Measurements from ENCODE around the gene OTUB2.

OTUB2 gene

DNA sequence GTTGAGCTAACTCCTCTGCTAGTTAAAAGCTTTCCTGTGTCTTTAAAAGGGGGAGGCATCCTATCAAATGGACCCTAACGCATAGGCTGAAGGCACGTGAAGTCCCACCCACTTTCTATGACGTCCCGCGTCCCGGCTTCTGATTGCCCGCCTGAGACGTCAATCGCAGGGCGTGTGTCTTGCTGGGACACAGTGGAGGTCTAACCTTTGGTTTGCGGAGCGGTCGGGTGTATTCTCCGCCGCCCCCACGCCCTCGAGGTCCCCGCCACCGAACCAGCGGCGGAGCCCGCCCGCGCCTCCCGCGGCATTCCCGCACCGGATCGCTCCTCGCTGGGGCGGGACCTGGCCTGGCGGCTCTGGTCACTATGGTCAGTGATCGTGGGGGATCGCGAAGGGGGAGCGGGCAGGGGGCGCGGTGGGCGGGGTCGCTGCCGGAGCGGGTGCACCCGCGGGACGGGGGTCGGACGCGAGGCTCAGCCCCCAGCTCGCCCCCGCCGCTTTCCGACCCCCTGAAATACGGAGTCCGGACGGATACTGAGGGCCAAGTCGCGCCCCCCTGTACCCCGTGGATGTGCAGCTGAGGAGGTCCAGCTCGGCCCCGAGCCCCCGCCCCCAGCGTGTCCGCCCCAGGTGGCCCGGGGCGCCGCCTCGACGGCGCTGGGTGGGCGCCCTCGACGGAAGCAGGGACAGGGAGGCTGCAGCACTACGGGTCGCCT, at the start of gene OTUB2:
OTUB2 (plus strand) TSS at position 168 of the 716 bp plus-strand sequence; CDS start at position 366, 198 bp downstream.
- peak; percentile 94 for DNase-seq

DNA sequence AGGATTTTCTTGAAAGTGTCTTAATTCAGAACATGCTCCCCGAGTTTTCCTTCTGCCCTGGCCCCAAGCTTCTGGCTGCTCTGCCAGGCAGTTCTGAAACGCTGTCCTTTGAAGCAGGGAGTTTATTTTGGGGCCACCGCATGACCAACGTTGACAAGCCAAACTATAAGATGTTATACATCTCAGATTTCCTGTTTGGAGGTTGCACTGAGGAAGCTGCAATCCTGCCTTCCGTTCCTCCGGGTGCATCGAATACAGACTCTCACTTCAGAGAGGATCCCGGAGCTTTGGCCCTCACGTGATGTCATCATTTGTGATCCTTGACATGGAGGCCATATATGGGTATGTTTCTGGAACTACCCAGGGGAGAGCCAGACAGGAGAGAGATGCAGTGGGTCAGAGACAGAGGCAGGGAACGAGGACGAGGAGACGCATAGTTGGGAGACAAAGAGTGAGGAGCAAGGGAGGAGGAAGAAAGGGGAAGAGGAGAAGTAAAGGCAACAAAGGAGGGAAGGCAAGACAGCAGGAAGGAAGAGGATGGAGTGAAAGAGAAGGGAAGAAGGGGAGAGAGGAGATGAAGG, 49.6 kb upstream of the OTUB2 start, which contains the start of gene ASB2:
ASB2 (minus strand) TSS at position 94 of the 581 bp plus-strand sequence. CDS start 12,031 bp downstream, outside the sequence.
- DNase-seq, result no peak

DNA sequence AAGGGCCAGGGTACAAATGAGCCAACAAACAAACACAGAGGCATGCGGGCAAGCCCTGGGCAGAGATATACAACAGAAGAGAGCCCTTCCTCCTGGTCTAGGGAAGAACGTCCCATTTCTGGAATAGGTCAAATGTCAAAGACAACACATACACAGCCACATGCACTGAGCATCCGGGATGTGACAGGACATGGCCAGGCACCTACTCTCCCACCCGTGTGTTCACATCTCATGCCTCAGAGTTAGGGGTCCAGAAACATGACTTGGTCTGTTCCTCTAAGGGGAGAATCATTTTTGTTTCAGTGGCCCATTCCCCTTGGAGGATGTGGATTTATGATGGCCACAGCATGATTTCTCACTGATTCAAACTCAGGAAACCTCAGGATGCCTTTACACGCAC, 49.0 kb upstream of the OTUB2 start:
- DNase-seq, result no peak

DNA sequence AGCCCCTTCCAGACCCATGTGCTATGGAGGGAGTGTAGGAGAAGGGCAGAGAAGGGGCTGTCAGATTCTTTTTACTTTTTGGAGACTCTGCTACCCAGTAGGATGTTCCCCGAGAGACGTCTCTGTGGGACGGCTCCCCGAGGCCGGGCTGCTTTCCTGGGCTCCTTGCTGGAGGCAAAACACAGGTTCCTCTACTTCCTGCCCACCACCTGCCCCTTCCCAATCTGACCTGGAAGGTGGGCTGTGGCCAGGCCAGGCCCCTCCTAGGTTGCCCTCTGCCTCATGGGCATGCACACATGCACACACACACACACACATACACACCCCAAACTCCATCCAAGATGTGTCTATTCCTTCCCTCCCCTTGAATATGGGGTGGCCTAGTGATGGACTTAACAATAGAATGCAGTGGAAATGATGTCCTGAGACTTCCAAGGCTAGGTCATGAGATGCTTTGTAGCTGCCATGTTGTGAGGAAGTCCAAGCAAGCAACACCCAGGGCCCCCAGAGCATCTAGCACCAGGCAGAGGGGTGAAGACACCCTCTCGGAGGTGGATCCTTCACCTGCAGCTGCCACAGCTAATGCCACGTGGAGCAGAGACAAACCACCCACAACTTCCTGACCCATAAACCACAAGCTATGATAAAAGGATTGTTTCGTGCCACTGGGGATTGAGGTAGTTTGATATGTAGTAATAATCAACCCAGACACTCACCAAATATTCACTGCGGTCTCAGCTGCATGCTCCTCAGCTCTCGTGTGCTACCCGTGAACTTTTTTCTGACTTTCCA, 48.2 kb upstream of the OTUB2 start:
- DNase-seq, result peak; percentile 82

DNA sequence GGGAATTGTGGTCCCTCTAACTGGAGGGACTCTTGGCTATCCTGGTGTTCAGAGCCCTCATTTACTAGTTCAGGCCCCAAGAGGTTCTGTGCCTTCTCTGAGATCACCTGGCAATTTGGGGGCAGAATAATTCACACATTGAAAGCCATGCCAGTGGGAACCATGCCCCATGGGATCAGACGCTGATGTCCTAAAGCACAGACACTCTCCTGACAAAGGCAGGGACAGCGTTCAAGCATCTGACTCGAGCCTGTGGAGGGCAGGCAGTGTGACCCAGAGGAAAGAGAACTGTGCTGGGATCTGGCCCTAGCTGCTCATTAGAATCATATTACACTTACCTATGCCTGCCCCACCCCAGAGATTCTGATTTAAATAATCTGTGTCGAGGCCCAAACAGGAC, 47.4 kb upstream of the OTUB2 start:
- DNase-seq, result no peak

DNA sequence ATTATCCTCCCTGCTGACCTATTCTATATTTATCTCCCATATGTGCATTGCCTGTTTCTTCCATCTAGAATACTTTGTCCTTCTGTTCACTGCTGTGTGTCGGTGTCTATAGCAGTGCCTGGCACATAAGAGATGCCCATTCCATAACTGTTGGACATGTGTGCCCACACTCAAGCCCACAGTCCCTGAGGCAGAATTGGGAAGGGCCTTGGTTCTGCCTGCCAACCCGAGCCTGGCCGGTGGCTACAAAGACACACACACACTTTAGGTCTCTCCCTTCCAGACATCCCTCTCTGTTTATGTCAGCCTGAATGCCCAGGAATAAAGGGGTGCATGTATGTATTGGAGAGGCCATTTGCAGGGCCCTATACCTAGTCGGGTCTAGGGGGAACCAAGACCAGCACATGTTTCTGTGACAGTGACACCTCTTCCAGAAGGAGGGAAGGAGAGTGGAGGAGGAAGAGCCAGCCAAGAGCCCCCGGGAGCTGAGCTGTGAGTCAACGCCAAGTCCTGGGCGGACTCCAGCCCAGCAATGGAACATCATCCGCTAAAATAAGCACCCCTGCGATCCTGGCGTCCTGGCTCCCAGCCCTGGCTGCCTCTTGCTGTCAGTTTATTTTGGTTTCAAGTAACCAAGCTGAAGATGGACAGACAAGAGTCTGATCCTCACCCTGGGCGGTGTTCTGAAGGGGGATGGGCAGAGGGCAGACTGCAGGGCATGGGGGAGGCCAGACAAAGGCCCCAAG, 45.5 kb upstream of the OTUB2 start:
- no peak for DNase-seq

DNA sequence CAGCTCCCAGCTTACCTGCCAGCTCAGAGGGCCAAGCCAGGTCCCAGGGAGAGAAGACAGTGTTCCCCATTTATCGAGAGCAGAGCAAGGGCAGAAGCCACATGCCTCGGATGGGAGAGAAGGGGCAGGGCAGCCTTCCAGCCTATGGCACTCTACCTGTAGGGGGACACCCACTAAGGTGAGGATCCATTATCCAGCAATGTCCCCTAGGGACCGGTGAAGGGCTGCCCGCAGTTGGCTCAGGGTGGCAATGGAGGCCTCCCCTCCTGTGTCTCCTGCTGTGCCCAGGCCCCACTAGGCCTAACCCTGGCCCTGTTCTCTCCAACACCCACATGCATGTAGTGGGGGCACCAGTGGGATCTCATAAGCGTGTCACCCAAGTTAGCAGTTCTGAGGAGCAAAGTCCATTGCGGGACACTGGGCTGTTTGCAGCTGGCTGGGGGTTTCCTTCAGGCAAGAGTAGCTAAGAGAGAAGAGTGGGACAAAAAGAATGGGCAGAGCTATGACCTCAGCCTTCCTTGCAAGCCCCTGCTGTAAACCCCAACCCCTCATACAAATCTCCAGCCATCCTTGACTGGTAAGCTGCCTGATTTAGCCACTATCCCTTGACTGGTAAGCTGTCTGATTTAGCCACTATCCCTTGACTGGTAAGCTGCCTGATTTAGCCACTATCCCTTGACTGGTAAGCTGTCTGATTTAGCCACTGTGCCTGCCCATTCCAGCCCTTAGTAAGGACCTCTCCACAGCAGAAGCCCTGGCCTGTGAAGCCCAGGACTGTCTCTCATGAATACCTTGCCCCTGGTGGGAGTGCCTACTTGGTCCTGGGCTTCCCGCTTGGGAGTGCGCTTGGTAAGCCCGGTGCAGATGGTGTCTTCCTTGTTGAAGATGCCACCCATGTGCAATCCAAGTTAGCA, 44.6 kb upstream of the OTUB2 start:
- no peak for DNase-seq

DNA sequence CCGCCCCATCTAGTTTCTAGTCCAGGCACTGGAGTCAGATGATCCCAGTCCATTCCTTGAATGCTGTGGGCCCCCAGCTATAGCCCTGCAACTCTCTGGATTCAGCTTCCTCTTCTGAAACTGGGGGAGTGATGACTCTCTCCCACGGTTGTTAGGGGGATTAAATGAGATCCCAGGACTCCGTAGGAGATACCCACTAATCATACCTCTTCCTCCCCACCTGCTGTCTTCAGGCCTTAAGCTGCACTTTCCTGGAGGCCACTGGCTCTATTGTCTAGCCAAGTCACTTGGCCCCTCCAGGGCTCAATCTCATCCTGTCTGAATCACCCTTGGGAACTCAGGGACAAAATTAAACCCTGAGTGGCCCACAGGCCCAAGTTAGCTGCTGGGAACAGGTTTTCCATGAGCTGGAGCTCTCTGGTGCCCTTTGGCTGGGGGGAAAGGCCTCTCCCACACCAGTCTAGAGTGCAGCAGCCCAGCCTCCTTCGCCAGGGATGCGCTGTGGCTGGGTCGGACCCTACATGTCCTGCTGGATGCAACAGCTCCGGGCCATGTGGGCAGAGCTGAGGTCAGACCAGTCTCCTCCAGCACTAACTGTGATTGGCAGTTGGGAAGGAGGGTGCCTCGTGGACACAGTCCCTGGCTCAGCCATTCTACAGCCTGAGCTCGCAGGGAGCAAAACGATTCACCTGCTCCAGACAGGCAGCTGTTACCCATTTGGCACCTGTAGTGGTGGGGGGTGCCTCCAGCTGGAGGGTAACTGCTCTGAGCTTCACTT, 43.7 kb upstream of the OTUB2 start:
- DNase-seq, result no peak

DNA sequence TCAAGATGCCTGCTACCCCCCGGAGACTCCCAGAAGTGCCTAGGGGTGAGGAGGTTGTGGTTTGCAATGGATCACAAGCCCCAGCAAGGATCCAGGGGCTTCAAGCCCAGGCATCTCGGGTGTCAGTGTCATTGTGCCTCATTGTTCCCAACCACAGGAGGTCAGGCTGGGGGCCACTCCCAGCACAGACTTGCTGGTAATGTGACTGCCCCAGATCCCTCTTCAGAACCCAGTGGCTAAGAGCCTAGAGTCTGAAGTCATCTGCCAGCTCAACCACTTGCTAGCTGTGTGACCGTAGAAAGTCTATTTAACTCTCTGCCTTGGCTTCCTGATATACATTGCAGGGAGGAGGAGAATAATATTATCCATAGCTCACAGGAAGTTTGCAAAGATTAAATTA, 42.1 kb upstream of the OTUB2 start:
- DNase-seq, result no peak

DNA sequence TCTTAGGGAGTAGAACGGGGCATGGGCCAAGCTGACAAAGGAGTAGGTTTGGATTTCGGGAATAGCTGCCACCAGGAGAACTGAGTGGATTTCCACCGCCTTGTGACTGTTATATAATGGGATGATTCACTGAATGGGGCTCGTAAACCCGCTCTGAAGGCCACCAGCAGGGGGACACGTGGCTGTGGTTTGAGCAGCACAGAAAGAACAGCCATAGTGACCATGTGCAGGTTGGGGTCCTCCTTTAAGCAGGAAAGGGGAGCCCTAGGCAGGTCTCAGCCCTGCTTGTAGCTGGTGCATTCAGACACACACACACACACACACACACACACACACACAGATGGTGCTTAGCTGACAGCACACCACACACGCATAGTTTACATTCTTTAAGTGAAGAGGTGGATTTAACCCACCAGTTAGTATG, 41.1 kb upstream of the OTUB2 start:
- no peak for DNase-seq

DNA sequence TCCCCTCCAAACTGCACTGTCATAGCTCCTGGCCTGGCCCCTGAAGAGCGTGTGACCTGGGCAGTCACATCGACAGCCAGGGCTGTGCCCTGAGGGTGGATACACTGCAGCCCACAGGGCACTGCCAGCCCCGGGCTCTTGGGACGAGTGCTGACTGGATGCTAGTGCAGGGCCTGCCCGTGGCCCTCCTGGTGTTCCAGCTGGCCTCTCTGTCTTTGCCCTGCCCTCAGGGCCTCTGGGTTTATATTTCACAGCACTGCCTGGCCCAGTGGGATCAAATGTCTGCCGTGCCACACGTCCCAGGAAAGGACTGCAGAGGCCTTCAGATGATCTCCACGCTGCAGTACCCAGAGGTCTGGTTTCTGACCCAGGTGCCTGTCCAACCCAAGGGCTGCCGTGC, 39.2 kb upstream of the OTUB2 start:
- no peak for DNase-seq

DNA sequence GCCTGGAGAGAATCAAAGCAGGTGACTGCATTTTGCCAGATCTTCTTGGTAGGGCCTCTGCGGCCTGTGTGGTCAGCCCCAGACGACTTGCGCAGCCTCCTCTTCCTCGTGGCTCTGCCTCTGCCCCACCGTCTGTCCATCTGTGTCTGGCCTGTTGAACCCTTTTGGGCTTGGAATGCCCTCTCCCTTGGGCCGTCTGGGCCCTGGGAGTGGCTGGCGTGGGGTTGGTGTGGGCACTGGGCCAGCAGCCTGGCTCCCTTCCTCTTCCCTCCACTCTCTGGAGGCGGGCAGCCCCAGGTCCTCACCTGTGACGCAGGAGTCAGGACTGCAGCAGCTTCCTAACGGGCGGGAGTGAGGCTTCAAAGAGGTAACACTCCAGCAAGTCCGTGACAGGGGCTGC, 38.8 kb upstream of the OTUB2 start:
- DNase-seq, result no peak

DNA sequence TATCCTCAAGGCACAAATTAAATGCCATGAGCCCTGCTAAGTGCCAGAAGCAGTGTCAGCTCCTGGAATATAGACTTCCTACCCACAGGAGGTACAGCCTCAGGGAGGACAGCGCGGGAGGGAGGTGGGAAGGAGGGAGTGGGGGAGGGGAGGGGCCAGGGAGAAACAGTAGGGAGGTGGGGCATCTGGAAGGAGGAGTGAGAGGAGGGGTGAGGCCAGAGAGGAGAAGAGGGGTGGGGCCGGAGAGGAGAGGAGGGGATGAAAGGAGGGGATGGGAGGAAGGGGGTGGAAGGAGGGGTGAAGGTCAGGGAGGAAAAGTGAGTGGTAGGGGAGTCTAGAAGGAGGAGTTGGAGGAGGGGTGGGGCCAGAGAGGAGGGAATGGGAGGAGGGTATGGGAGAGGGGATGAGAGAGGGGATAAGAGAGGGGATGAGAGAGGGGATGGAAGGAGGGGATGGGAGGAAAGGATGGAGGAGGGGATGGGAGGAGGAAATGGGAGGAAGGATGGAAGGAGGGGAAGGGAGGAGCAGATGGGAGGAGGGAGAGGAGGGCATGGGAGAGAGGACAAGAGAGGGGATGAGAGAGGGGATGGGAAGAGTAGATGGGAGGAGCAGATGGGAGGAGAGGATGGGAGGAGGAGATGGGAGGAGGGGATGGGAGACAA, 38.2 kb upstream of the OTUB2 start:
- no peak for DNase-seq

DNA sequence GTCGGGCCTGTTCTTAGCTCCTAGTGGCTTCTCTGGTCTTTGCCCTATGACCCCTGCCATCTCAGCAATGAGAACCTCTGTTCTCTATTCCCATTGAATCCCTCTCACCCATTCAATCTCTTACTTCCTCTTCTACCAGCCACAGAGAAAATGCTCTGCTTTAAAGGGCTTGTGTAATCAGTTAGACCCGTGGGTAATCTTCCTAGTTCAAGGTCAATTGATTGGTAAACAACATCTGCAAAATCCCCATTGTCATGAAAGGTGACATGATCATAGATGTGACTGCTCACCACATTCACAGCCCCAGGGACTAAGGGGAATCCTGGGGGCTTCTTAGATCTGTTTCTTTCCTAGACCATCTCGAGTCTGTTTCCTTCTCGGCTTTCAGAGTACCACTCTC, 36.2 kb upstream of the OTUB2 start:
- DNase-seq, result no peak

DNA sequence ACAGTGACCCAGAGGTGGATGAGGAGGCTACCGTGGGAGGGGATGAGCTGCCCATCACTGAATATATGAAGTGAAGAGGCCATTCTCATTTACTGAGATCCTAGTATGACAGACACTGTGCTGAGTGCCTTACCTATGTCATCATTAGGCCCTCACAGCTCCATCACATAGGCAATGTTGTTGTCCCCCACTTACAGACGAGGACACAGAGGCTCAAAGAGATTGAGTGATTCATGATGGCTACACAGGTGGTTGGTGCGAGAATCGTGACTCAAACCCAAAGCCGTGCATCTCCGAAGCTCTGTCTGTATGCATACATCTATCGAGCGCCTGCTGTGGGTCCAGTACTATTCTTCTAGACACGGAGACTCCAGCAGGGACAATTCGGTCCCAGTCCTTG, 34.9 kb upstream of the OTUB2 start:
- no peak for DNase-seq

DNA sequence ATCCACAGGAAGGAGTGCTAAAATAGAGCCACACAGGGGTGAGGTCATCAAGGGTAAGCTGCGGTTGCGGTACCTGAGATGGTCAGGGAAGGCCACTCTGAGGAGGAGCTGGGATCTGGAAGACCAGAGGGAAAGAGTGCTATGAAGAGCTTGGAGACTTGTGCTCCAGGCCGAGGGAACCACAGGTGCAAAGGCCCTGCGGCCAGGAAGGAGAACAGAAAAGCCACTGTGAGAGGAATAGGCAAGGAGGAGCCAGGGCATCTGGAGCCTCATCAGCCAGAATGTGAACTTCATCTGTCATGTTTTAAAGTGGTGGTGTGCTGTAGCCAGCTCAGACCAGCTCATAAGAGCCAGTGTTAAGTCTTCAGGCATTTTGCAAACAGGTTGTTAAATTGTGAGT, 34.5 kb upstream of the OTUB2 start:
- no peak for DNase-seq

DNA sequence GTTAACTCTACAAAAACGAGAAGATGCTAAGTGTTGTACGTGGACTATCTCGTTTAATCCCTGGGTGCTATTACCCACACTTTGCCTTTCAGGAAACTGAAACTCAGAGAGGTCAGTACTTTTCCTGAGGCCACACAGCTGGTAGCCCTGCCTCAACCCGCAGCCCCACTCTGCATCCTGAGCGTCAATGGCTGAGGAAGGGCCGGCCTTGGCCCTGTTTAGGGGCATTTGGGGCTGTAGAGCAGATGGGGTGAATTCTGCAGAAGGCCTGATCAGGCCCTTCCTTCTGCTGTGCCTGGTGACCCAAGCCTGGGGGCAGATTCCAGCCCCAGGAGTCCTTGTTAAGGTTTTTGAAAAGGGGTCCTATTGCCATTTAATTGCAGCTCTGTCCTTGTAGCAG, 32.8 kb upstream of the OTUB2 start:
- DNase-seq, result no peak

DNA sequence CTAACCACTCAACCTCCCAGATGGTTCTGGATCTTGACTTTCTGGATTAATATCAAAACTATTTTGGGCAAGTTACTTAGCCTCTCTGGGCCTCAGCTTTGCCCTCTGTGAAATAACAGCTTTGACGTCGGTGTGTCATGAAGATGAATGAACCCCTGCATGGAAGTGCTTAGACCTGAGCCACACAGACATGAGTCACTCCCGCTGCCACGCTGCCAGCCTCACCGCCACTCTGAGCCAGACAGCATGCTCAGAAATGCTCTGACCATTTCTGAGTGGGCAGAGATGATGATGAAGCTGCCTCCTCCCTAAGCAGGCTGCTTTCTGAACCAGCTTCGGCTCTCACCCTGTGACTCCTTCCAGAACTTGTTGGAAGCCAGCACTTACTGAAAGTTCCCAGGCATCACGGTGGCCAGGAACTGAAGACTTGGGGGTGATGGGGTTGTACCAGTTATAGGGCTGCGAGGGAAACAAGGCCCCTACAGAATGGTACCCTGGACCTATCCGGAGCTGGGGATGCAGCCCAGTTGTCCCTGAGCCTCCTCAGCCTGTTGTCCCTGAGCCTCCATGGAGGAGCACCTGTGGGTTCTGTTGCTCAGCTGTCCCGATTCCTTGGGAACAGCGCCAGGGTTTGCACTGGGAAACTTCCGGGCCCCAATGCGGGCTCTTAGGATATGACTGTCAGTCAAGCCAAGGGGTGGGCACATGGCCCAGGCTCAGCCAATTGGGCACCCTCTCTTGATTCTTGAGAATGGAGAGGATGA, 31.0 kb upstream of the OTUB2 start:
- DNase-seq, result peak; percentile 73

DNA sequence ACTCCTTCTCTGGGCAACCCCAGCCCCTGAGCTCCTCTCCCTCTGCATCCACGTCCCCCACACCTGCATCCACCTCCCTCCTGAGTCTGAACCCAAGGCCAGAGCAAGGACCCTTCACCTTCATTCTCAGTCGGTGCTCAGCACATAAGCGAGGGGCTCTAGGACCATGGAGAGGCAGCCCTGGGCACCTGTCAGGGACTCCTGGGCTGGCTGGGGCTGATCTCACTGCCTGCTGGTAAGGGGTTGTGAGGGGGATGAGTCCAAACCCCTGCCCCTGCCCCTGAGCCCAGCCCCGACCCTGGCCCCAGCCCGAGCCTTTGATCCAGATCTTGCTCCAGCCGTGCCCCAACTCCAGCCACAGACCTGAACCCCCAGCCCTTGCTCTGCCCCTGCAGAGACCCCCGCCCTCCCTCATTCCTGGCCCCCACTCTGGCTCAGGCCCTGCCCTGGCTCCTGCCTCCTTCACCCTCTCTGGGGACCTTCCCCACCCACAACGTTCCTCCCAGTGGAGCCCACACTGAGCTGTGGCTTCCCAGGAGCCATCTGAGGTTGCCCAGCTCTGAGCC, 29.9 kb upstream of the OTUB2 start:
- DNase-seq, result no peak

DNA sequence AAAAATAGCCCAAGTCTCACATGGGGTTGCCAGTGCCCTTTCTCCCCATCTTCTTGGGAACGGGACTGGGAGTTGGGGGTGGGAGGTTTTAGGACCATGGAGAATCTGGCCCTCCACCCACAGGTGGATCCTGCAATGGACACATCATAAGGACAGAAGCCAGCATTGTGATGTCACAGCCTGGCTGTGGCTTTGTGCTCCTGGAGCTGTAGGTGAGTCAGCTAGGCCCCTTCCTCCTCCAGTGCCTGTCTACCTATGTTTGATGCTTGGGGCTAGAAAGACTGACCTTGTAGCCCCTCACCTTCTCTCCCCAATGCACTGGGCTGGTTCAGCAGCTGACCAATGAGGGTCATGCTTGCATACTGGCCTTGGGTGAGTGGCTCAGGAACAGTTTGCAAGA, 29.1 kb upstream of the OTUB2 start, which contains the start of gene CCDC197:
CCDC197 (plus strand) TSS at position 220 of the 400 bp plus-strand sequence. CDS start 831 bp downstream, outside the sequence.
- DNase-seq, result no peak
